Stimulated activated CD4-positive, alpha-beta T cell treated with anti-CD3 and anti-CD28 coated beads, Interleukin-4, amount 100 ng/mL, for 4 hours (primary cell): Measurements from ENCODE around the gene CEP162.
"Not testable (repeated sequence)": the region's sequence is repeated elsewhere in the genome, so short reads cannot be mapped to it uniquely, and the experiment has no call there.

Source experiments
- DNase-seq, 2 experiments: peaks; one replicate each; pipeline ENCODE4 v3.0.0-alpha.2; 2020

The CEP162 gene, protein sequence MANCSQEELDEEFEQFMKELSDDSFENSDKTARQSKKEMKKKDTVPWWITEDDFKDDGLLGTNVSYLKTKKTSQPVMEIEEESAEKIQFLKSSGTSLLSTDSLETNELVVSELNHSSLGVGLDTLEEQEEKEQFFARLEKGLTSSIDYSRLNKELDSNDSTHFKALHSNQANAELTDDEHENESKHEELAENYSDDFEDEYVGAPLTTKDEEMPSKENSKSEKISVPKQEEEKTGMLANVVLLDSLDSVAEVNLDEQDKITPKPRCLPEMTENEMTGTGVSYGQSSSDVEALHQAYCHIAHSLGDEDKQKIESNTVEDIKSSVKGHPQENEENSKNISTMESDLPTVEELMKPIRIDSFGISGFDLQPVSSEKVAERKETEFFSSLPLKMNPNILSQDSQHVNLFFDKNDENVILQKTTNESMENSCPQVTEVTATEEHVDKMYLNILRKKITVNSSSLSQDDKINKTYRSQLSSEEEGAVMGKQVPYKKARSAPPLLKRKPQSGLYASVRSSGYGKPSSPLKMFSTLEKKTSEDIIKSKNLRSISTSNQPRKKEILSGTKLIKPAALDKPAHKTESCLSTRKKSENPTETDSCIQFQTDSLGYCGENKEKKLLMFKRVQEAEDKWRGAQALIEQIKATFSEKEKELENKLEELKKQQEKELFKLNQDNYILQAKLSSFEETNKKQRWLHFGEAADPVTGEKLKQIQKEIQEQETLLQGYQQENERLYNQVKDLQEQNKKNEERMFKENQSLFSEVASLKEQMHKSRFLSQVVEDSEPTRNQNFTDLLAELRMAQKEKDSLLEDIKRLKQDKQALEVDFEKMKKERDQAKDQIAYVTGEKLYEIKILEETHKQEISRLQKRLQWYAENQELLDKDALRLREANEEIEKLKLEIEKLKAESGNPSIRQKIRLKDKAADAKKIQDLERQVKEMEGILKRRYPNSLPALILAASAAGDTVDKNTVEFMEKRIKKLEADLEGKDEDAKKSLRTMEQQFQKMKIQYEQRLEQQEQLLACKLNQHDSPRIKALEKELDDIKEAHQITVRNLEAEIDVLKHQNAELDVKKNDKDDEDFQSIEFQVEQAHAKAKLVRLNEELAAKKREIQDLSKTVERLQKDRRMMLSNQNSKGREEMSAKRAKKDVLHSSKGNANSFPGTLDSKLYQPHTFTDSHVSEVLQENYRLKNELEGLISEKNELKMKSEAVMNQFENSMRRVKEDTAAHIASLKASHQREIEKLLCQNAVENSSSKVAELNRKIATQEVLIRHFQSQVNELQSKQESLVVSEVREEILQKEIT (N-terminal part only)

GRCh38 chr6:84227434-84228197, at the start of gene CEP162:
Gene CEP162 (minus strand): TSS chr6:84227643. CDS start chr6:84226393, 1,250 bp downstream.
- peak; percentile 80 to 85 for DNase-seq

- no peak for DNase-seq
These were observed 47.4 kb upstream of the CEP162 start for GRCh38 chr6:84274856-84275255.

GRCh38 chr6:84273048-84273809, 45.8 kb upstream of the CEP162 start:
- no peak for DNase-seq

GRCh38 chr6:84272298-84272697, 44.9 kb upstream of the CEP162 start:
- no peak for DNase-seq

DNA sequence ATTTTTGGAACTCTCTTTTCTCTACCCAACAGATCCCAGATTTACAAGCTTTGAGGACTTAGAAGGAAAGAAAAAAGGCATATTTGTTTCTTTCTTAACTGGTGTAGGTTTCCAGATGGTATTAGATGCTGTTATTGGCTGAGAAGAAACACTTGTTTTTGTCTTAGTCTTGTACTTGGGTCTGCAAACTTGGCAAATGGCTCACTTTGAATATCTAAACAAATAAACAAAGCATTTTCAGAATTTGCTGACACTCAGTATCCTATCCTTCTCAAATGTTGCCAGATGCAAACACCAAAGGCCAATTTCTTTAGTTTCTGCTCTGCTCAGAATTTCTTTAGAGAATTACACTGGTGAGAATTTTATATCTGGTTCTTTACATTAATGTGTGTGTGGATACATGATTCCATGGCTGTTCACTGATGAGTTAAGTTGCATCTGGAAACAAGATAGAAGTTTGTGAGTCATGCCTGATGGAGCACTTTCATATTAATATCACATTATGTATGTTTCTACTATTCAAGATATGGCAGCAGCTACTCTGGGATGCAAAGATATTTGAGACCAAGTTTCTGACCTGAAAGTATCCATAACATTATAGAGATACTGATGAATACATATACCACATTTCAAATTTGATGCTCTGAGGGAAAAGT, 43.7 kb upstream of the CEP162 start:
- no peak for DNase-seq

GRCh38 chr6:84269947-84270733, 42.7 kb upstream of the CEP162 start:
- DNase-seq: no peak

- no peak for DNase-seq
These were observed 41.3 kb upstream of the CEP162 start for GRCh38 chr6:84268781-84269180.

DNA sequence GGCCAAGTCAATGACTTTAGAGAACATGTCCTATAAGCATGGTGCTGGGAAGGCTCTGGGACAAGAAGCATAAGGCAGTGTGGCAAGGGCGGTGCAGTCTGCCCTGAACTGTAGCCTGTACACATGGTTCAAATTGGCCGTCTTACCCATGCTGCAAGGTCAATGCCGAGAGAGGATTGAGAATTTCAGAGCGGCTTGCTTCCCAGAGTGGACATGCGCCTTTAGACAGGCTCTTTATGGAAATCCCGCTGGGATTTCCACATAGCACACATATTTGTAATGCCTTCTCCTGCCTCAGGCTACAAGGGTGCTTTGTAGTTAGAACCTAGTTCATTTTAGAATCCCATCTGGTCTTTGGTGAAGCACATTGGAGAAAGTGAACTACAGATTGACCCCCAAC, 36.1 kb upstream of the CEP162 start:
- no peak for DNase-seq

GRCh38 chr6:84260926-84261325, 33.5 kb upstream of the CEP162 start:
- no peak for DNase-seq

DNA sequence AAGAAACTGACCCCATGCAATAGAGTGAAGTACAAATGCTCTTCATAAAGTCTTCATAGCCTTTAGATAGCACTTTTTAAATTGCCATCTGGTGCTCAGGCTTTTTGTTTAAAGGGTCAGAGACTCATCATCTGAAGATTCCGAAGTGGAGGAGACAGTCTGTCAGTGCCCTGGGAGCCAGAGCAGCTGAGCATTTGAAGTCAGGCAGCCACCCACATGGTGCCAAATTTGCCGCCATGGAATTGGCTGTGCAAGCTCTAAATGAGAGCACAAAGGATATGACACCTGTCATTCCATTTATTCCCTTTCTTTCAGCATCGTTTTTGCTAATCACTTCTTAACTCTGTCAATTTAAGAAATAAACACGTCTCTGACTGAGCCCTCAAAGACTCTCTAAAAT, 32.8 kb upstream of the CEP162 start:
- no peak for DNase-seq

DNA sequence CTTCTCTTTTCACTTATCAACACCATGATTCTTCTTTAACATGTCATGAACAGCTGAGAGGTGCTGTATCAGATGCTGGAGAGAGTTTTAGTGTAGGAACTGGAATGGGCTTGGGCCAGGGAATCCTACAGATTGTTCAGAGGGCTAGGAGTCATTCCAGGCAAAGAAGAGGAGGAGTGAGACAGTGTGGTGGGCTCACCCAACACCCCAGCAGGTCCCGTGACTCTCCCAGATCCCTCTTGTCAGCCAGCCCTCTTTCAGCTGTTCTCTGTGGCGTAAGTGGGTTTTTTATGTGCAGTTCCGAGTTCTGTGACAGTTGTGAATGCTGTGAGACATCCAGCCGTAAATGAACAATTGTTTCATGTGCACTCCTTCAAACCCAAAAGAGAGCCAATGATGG, 31.4 kb upstream of the CEP162 start:
- no peak for DNase-seq

DNA sequence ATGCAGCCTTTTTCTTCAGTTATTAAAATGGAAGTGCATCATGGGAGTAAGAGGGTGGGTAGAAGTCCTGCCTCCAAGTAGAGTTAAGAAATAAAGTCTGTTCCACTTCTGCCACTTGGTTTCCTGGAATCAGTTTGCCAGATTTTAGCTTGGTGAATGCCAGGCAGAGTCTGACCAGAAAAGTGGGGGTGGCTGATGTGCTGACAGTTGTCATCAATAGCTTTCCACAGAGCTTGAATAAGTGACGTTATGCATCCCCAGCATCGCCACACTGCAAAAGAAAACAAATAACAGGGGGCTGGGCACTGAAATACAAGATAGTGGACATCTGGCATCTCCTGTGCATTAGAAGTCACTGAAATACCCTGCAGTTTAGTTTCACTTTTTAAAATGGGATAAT, 30.8 kb upstream of the CEP162 start:
- no peak for DNase-seq

DNA sequence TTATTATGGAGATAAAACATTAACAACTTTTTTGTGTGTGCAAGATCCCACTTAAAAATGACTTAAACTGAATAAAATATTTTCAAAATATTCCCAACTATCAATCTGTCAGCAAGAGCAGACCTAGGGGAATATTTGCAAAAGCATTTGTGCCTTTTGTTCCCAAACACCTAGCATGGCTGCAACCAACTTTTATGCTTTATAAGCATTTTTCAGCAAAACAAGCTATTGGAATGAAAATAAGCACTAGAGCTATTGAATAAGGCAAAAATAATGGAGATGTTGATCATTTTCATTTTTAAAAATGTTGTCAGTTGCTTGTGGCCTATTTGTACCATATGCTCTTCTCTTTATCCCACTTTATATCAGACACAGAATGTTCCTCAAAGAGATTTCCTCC, 28.2 kb upstream of the CEP162 start:
- DNase-seq: no peak

DNA sequence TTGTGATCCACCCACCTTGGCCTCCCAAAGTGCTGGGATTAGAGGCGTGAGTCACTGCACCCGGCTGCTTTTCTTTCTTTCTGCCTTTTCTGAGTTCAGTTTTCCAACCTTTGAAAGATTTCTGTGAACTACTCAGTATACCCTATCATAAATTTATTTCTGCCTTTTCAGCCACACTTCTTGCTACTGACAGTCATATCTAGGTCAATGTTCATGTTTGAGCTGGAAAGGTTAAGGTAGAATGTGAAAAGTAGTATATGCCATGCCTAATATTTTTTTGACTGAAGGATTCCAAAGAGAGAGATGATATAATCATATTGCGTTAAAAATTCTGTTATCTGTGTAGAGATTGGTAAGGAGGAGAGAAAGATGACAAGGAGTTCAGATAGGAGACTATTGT, 25.9 kb upstream of the CEP162 start:
- DNase-seq: no peak

DNA sequence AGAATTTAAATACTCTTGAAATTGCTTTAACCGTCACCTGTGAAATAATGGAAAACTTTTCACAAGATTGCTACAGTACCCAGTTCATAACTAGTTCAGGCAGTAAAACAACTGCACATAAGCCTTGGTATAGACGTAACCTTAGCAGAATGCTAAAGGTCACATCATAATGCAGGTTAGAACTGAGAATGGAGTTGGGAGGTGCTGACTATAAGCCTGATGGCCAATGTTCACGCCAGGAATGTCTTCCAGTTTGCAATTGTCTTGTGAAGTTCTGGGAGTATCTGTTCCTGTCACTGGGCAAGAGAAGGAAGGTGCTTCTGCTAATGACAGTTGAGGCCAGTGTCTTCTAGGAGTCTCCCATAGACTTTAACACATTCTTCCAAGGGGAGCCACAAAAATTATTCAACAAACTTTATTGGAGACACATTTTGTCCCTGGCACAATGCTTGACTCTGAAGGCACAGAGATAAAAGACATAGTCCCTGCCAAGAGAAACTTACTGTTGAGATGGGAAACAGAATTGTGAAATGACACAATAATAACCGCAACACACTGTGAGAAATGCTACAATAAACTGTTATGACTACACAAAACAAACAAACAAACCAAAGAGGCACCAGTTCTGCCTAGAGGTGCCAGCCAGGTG, 24.6 kb upstream of the CEP162 start:
- no peak for DNase-seq

GRCh38 chr6:84249724-84250123, 22.3 kb upstream of the CEP162 start:
- no peak for DNase-seq

DNA sequence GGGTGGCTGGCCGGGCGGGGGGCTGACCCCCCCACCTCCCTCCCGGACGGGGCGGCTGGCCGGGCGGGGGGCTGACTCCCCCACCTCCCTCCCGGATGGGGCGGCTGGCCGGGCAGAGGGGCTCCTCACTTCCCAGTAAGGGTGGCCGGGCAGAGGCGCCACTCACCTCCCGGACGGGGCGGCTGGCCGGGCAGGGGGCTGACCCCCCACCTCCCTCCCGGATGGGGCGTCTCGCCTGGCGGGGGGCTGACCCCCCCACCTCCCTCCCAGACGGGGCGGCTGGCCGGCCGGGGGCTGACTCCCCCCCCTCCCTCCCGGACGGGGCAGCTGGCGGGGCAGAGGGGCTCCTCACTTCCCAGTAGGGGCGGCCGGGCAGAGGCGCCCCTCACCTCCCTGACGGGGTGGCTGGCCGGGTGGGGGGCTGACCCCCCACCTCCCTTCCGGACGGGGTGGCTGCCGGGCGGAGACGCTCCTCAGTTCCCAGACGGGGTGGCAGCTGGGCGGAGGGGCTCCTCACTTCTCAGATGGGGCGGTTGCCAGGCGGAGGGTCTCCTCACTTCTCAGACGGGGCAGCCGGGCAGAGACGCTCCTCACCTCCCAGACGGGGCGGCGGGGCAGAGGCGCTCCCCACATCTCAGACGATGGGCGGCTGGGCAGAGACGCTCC, 17.1 kb upstream of the CEP162 start:
- not testable (repeated sequence) for DNase-seq

GRCh38 chr6:84243240-84243639, 15.8 kb upstream of the CEP162 start:
- DNase-seq: no peak

DNA sequence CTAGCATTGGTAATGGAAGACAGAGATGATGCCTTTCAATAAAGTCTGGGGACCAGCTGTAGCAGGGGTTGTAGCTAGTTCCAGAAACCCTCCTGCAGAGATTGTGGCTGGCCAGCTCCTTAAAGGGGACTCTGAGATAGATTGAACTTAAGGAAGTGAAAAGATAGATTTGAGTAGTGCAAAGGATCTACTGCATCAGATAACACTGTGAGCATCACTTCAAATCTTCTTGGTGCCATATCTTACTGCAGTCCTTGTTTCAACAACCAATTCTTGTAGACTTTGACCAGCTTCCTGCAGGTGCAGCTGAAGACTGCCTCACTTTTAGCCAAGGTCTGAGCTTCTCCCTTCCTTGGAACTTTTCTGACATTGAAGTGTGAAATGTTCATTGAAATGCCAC, 14.8 kb upstream of the CEP162 start:
- no peak for DNase-seq
